Right lobe of liver (tissue), 6 donors: ENCODE data around the gene MED12L. TPM values are rescaled to one million over a fixed set of nuclear protein-coding genes. Genes with fewer than 3 reads are reported as not detected.

Experiments used
- ATAC-seq, 4 donors: fragments of 200-7000 bp; cut with Tn5 transposase; one replicate each; pipeline ENCODE4 v1.9.1; 2020; ENCODE audit warnings: mild to moderate bottlenecking in 4 of 4, moderate library complexity in 4 of 4
- DNase-seq, 3 donors: peaks; one replicate each; pipeline ENCODE4 v3.0.0-alpha.2; 2020
- H3K27ac ChIP-seq, 3 donors: fragments of 200-600 bp; one replicate each; pipeline ENCODE4 v1.8.0; 2022
- H3K27me3 ChIP-seq, 2 donors: fragments of 200-600 bp; one replicate each; pipeline ENCODE4 v1.8.0; 2022
- H3K36me3 ChIP-seq, 4 donors: fragments of 200-600 bp; sonication (generic) in 1 of 4; one replicate each; pipeline versions ENCODE4 v1.5.1 to v1.8.0; 2017 to 2022; ENCODE audit warnings: control low read depth in 1 of 4
- H3K4me1 ChIP-seq, 4 donors: fragments of 200-600 bp; sonication (generic) in 1 of 4; one replicate each; pipeline versions ENCODE4 v1.5.1 to v1.8.0; 2017 to 2022; ENCODE audit warnings: control low read depth in 1 of 4
- H3K4me3 ChIP-seq, 3 donors: fragments of 200-600 bp; one replicate each; pipeline ENCODE4 v1.8.0; 2022
- H3K9me3 ChIP-seq, 4 donors: fragments of 200-600 bp; sonication (generic) in 1 of 4; one replicate each; pipeline versions ENCODE4 v1.5.1 to v1.8.0; 2017 to 2022; ENCODE audit warnings: control low read depth in 1 of 4
- CTCF ChIP-seq, 4 donors: fragments of 200-600 bp in 3 of 4; fragments of 450-650 bp in 1 of 4; IDR thresholded peaks; one replicate each; pipeline versions ENCODE4 v1.5.1 to v1.8.0; 2016 to 2022; ENCODE audit warnings: antibody characterized with exemption in 4 of 4, mild to moderate bottlenecking in 2 of 4
- POLR2A ChIP-seq: fragments of 450-650 bp; IDR thresholded peaks from one replicate; pipeline ENCODE4 v1.6.1; 2017; ENCODE audit warnings: antibody characterized with exemption, mild to moderate bottlenecking
- WGBS: methylation state at CpG from one replicate; pipeline ENCODE4 v1.1.6; 2018; ENCODE audit warnings: low coverage, low lambda C conversion rate; ENCODE audit not compliant: insufficient coverage; ENCODE audit errors: missing lambda C conversion rate; 5-methylcytosine and 5-hydroxymethylcytosine counted together
- intact Hi-C, 2 donors: fragments of 100-400 bp; cut with DNase I; formaldehyde crosslinking; loops; one replicate each; pipeline versions ENCODE4 v1.11.2 to v1.14.1; 2022
- total RNA-seq, 6 experiments: library from RNA; depleted of rRNA in 2 of 6; stranded (reverse); fragments of >200 nt in 2 of 6; fragmentation: NEBNext Ultra II Directional in 3 of 6; extraction: Animal tissue kit (Norgen Biotek cat#: 25700) in 3 of 6; gene quantifications; one replicate each; pipeline versions ENCODE4 v1.1.0 to v1.2.4, GENCODE V29; 2016 to 2023
- donor health status: DM: no; HTN: yes; CAD: no.
- donor health status: DM: no; HTN: no; CAD: no.
- donor health status: DM: no; HTN: no; CAD: no.
- donor health status: DM: no; HTN: yes; CAD: no.
- donor health status: DM: no; HTN: yes; CAD: no.

Gene MED12L
- total RNA-seq, 6 experiments from 2014 or later, result 0.04 to 0.64 (median 0.40) TPM

GRCh38 chr3:151356794-151357462 is 271.5 kb downstream of the MED12L start:
- Histone ChIP-seq H3K4me1 (no peaks in the 10 kb centered on the region), H3K4me3 (no peak overlapping the region), H3K27ac (no peak overlapping the region), H3K27me3 (no peaks in the 10 kb centered on the region), H3K36me3 (no peaks in the 10 kb centered on the region), H3K9me3 (no peaks in the 10 kb centered on the region)
- no peak for TF ChIP-seq CTCF (IDR thresholded peaks at IDR 0.05)
- TF ChIP-seq POLR2A, result no peak
- WGBS, result 49% methylated on average over 2 of the region's 2 CpGs
- DNase-seq (no peak), ATAC-seq (peak in 1 of 4 donors; percentile 30)
- intact Hi-C loops, result no loop called here

- ATAC-seq (no peak), DNase-seq (no peak)
- Histone ChIP-seq H3K27me3 (no peaks in the 10 kb centered on the region), H3K27ac (no peak overlapping the region), H3K4me3 (no peak overlapping the region), H3K36me3 (no peaks in the 10 kb centered on the region), H3K4me1 (no peaks in the 10 kb centered on the region), H3K9me3 (no peaks in the 10 kb centered on the region)
- TF ChIP-seq CTCF (IDR thresholded peaks at IDR 0.05) (no peak), POLR2A (no peak)
- intact Hi-C loops, result no loop called here
- WGBS, result 73% methylated on average over 2 of the region's 2 CpGs
Measured at GRCh38 chr3:151357463-151357850, 272.0 kb downstream of the MED12L start.

- Histone ChIP-seq H3K4me3 (no peak overlapping the region), H3K4me1 (no peaks in the 10 kb centered on the region), H3K9me3 (no peaks in the 10 kb centered on the region), H3K36me3 (no peaks in the 10 kb centered on the region), H3K27ac (no peak overlapping the region), H3K27me3 (no peaks in the 10 kb centered on the region)
- ATAC-seq (peak in 3 of 4 donors; percentile 23 to 39 (median 32)), DNase-seq (no peak)
- intact Hi-C loops, result no loop called here
- TF ChIP-seq POLR2A, result no peak
- no peak for TF ChIP-seq CTCF (IDR thresholded peaks at IDR 0.05)
- 56% methylated on average over 3 of the region's 3 CpGs for WGBS
Measured at GRCh38 chr3:151362751-151363174, 277.3 kb downstream of the MED12L start.

- Histone ChIP-seq H3K36me3 (no peaks in the 10 kb centered on the region), H3K27me3 (no peaks in the 10 kb centered on the region), H3K4me1 (no peaks in the 10 kb centered on the region), H3K4me3 (no peak overlapping the region), H3K27ac (no peak overlapping the region), H3K9me3 (no peaks in the 10 kb centered on the region)
- intact Hi-C loops, result no loop called here
- DNase-seq, result no peak
- WGBS, result 56% methylated on average over 3 of the region's 3 CpGs
- no peak for ATAC-seq
- TF ChIP-seq POLR2A, result no peak
- no peak for TF ChIP-seq CTCF (IDR thresholded peaks at IDR 0.05)
Measured at GRCh38 chr3:151366993-151367392, 281.5 kb downstream of the MED12L start.
